K562 (cell line): Measurements from ENCODE around the gene ABHD14A. TPM values are rescaled to one million over a fixed set of nuclear protein-coding genes. Genes with fewer than 3 reads are reported as not detected.

Source experiments
- CBX3 ChIP-seq, 2 experiments: IDR thresholded peaks; 1 replicate in 1 of 2; 2 replicates in 1 of 2; pipeline ENCODE4 v1.6.1; 2012; ENCODE audit warnings: inconsistent platforms in 2 of 2, low read length in 2 of 2, borderline replicate concordance in 1 of 2, control low read depth in 1 of 2
- CREBBP ChIP-seq: IDR thresholded peaks from one replicate; pipeline ENCODE4 v1.6.1; 2012; ENCODE audit warnings: low read depth, mild to moderate bottlenecking, control low read depth, inconsistent platforms, low read length
- HDGF ChIP-seq: fragments of 450-650 bp; IDR thresholded peaks from 2 replicates; pipeline ENCODE4 v1.6.1; 2016
- KDM2B ChIP-seq: fragments of 250-450 bp; sonication (Bioruptor Pico); IDR thresholded peaks from 2 replicates; pipeline ENCODE4 v1.8.0; 2021; ENCODE audit warnings: mild to moderate bottlenecking, moderate library complexity
- MAZ ChIP-seq, 2 experiments: fragments of 450-650 bp in 1 of 2; sonication (generic) in 1 of 2; formaldehyde crosslinking; IDR thresholded peaks in 1 of 2; conservative IDR thresholded peaks in 1 of 2; 2 replicates each; pipeline versions ENCODE4 v1.4.0 to v1.5.0; 2020; ENCODE audit warnings: mild to moderate bottlenecking in 1 of 2, missing genetic modification reagents in 1 of 2
- MBD2 ChIP-seq: sonication (generic); IDR thresholded peaks from 2 replicates; pipeline ENCODE4 v1.6.1; 2016; ENCODE audit warnings: low read depth, borderline replicate concordance
- NCOA4 ChIP-seq: fragments of 450-650 bp; IDR thresholded peaks from 2 replicates; pipeline ENCODE4 v1.6.1; 2018; ENCODE audit warnings: mild to moderate bottlenecking; ENCODE audit not compliant: partially characterized antibody
- POLR2AphosphoS5 ChIP-seq: IDR thresholded peaks from 2 replicates; pipeline ENCODE4 v1.6.1; 2011; ENCODE audit warnings: mild to moderate bottlenecking, low read depth, low read length, moderate library complexity; ENCODE audit not compliant: control insufficient read depth, insufficient read depth
- RBBP5 ChIP-seq: fragments of 200-600 bp; sonication (generic); IDR thresholded peaks from 2 replicates; pipeline ENCODE4 v1.6.1; 2012; ENCODE audit warnings: borderline replicate concordance, mild to moderate bottlenecking, low read length, control low read depth, inconsistent platforms; ENCODE audit not compliant: insufficient read depth, poor library complexity, severe bottlenecking
- TEAD4 ChIP-seq, 2 experiments: sonication (generic) in 1 of 2; formaldehyde crosslinking in 1 of 2; IDR thresholded peaks; 2 replicates each; pipeline versions ENCODE4 v1.6.1 to v1.8.0; 2012 to 2022; ENCODE audit warnings: borderline replicate concordance in 1 of 2, inconsistent platforms in 1 of 2, low read length in 1 of 2, mild to moderate bottlenecking in 1 of 2, missing genetic modification reagents in 1 of 2
- ZKSCAN3 ChIP-seq: fragments of 250-450 bp; sonication (Bioruptor Pico); IDR thresholded peaks from 2 replicates; pipeline ENCODE4 v1.4.0; 2020
- ZNF133 ChIP-seq: fragments of 250-450 bp; sonication (Bioruptor Pico); IDR thresholded peaks from 2 replicates; pipeline ENCODE4 v1.4.0; 2020; ENCODE audit warnings: mild to moderate bottlenecking
- ZNF766 ChIP-seq: fragments of 200-800 bp; sonication (Bioruptor generic); conservative IDR thresholded peaks from 2 replicates; pipeline ENCODE4 v1.6.1; 2016; ENCODE audit warnings: missing genetic modification characterization, missing compliant biosample characterization
- polyA plus RNA-seq, 8 experiments: library from polyadenylated mRNA; depleted of rRNA in 4 of 8; stranded (reverse) in 5 of 8; unstranded in 3 of 8; fragments of >200 nt; fragmentation: Nextera tagmentation in 2 of 8; fragmentation: Illumina TruSeq in 1 of 8; extraction: Ambion mirVana in 2 of 8; extraction: Trizol in 1 of 8; gene quantifications; 2 replicates each; pipeline versions ENCODE4 v1.2.1 to v1.2.3, GENCODE V29; 2011 to 2014; ENCODE audit warnings: inconsistent platforms in 1 of 8, missing spikeins in 1 of 8
- total RNA-seq, 7 experiments: library from RNA; depleted of rRNA in 6 of 7; stranded (reverse); fragments of >200 nt in 6 of 7; fragmentation: Illumina TruSeq in 2 of 7; extraction: Trizol in 2 of 7; gene quantifications; 2 replicates each; pipeline versions ENCODE4 v1.2.1 to v1.2.3, GENCODE V29; 2011 to 2021; ENCODE audit warnings: low replicate concordance in 1 of 7
- TF ChIP-seq, protein P1 (sequence below), 2 experiments: fragments of 150-350 bp in 1 of 2; IDR thresholded peaks; 2 replicates each; pipeline ENCODE4 v1.6.1; 2012 to 2016; ENCODE audit warnings: low read depth in 2 of 2, low read length in 2 of 2, mild to moderate bottlenecking in 1 of 2, moderate library complexity in 1 of 2
- TF ChIP-seq, protein P2 (sequence below): sonication (generic); formaldehyde crosslinking; IDR thresholded peaks from 2 replicates; pipeline ENCODE4 v1.9.0; 2022; ENCODE audit warnings: mild to moderate bottlenecking, missing genetic modification reagents
- TF ChIP-seq, protein P3 (sequence below): fragments of 250-450 bp; sonication (Bioruptor Pico); IDR thresholded peaks from 2 replicates; pipeline ENCODE4 v1.8.0; 2022; ENCODE audit warnings: moderate library complexity, mild to moderate bottlenecking, inconsistent platforms
- TF ChIP-seq, protein P4 (sequence below): sonication (generic); formaldehyde crosslinking; IDR thresholded peaks from 2 replicates; pipeline ENCODE4 v1.8.1; 2022; ENCODE audit warnings: missing genetic modification reagents
- TF ChIP-seq, protein P5 (sequence below): sonication (generic); formaldehyde crosslinking; IDR thresholded peaks from 2 replicates; pipeline ENCODE4 v1.8.0; 2022; ENCODE audit warnings: missing genetic modification reagents, mild to moderate bottlenecking, borderline replicate concordance

The ABHD14A gene
- total and polyA plus RNA-seq, 9 of the 15 experiments (the other 6 are each of a cell fraction or from before 2014, with no cell fraction given), result 0.90 to 10.5 (median 8.3) TPM

DNA sequence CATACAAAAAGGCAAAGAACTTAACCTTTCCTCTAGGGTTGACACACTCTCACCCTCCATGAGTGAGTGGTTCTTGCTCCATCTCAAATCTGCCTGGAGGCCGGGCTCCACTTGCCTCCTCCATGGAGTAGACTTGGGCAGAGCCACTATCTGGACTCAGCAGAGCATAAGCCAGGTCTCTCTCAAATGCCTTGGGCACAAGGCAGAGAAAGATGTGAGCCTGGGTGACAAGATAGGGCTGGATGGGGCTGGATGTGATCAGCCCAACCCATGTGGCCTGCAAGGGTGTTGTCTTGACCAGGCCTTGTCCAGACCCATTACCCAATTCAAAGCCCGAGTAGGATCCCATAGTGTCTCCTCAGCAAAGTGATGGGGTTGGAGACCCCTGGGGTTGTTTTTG, 25.0 kb downstream of the ABHD14A start (continued):
- TF ChIP-seq, protein P1, sequence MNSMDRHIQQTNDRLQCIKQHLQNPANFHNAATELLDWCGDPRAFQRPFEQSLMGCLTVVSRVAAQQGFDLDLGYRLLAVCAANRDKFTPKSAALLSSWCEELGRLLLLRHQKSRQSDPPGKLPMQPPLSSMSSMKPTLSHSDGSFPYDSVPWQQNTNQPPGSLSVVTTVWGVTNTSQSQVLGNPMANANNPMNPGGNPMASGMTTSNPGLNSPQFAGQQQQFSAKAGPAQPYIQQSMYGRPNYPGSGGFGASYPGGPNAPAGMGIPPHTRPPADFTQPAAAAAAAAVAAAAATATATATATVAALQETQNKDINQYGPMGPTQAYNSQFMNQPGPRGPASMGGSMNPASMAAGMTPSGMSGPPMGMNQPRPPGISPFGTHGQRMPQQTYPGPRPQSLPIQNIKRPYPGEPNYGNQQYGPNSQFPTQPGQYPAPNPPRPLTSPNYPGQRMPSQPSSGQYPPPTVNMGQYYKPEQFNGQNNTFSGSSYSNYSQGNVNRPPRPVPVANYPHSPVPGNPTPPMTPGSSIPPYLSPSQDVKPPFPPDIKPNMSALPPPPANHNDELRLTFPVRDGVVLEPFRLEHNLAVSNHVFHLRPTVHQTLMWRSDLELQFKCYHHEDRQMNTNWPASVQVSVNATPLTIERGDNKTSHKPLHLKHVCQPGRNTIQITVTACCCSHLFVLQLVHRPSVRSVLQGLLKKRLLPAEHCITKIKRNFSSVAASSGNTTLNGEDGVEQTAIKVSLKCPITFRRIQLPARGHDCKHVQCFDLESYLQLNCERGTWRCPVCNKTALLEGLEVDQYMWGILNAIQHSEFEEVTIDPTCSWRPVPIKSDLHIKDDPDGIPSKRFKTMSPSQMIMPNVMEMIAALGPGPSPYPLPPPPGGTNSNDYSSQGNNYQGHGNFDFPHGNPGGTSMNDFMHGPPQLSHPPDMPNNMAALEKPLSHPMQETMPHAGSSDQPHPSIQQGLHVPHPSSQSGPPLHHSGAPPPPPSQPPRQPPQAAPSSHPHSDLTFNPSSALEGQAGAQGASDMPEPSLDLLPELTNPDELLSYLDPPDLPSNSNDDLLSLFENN (IDR thresholded peaks at IDR 0.05; ENCODE audit: low read depth in 2 of 2, low read length in 2 of 2), result no peak
- TF ChIP-seq MAZ (CRISPR knock-in tag; conservative IDR thresholded peaks at IDR 0.05 in 1 of 2, IDR thresholded peaks at IDR 0.05 in 1 of 2), result no peak
- TF ChIP-seq, protein P2, sequence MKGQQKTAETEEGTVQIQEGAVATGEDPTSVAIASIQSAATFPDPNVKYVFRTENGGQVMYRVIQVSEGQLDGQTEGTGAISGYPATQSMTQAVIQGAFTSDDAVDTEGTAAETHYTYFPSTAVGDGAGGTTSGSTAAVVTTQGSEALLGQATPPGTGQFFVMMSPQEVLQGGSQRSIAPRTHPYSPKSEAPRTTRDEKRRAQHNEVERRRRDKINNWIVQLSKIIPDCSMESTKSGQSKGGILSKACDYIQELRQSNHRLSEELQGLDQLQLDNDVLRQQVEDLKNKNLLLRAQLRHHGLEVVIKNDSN (CRISPR knock-in tag), result no peak
- TF ChIP-seq, protein P3, sequence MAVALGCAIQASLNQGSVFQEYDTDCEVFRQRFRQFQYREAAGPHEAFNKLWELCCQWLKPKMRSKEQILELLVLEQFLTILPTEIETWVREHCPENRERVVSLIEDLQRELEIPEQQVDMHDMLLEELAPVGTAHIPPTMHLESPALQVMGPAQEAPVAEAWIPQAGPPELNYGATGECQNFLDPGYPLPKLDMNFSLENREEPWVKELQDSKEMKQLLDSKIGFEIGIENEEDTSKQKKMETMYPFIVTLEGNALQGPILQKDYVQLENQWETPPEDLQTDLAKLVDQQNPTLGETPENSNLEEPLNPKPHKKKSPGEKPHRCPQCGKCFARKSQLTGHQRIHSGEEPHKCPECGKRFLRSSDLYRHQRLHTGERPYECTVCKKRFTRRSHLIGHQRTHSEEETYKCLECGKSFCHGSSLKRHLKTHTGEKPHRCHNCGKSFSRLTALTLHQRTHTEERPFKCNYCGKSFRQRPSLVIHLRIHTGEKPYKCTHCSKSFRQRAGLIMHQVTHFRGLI (CRISPR knock-in tag), result no peak
- TF ChIP-seq RBBP5, result no peak
- TF ChIP-seq ZNF766 (CRISPR knock-in tag), result no peak
- TF ChIP-seq ZKSCAN3, result no peak
- TF ChIP-seq POLR2AphosphoS5, result peak; percentile 57; the same call in 1 of the 2 replicates
- TF ChIP-seq HDGF, result no peak
- no peak for TF ChIP-seq CREBBP
- TF ChIP-seq ZNF133 (CRISPR knock-in tag), result no peak
- TF ChIP-seq NCOA4, result no peak
- TF ChIP-seq MBD2, result no peak
- no peak for TF ChIP-seq KDM2B (CRISPR knock-in tag)
- no peak for TF ChIP-seq CBX3 (IDR thresholded peaks at IDR 0.05; ENCODE audit: borderline replicate concordance in 1 of 2, low read length in 2 of 2)
- TF ChIP-seq, protein P4, sequence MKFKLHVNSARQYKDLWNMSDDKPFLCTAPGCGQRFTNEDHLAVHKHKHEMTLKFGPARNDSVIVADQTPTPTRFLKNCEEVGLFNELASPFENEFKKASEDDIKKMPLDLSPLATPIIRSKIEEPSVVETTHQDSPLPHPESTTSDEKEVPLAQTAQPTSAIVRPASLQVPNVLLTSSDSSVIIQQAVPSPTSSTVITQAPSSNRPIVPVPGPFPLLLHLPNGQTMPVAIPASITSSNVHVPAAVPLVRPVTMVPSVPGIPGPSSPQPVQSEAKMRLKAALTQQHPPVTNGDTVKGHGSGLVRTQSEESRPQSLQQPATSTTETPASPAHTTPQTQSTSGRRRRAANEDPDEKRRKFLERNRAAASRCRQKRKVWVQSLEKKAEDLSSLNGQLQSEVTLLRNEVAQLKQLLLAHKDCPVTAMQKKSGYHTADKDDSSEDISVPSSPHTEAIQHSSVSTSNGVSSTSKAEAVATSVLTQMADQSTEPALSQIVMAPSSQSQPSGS (CRISPR knock-in tag), result no peak
- TF ChIP-seq, protein P5, sequence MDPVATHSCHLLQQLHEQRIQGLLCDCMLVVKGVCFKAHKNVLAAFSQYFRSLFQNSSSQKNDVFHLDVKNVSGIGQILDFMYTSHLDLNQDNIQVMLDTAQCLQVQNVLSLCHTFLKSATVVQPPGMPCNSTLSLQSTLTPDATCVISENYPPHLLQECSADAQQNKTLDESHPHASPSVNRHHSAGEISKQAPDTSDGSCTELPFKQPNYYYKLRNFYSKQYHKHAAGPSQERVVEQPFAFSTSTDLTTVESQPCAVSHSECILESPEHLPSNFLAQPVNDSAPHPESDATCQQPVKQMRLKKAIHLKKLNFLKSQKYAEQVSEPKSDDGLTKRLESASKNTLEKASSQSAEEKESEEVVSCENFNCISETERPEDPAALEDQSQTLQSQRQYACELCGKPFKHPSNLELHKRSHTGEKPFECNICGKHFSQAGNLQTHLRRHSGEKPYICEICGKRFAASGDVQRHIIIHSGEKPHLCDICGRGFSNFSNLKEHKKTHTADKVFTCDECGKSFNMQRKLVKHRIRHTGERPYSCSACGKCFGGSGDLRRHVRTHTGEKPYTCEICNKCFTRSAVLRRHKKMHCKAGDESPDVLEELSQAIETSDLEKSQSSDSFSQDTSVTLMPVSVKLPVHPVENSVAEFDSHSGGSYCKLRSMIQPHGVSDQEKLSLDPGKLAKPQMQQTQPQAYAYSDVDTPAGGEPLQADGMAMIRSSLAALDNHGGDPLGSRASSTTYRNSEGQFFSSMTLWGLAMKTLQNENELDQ (CRISPR knock-in tag), result no peak
- TF ChIP-seq TEAD4 (IDR thresholded peaks at IDR 0.05; ENCODE audit: low read length), result peak; percentile 63; the same call in 1 of the 2 replicates
- TF ChIP-seq TEAD4 (CRISPR knock-in tag; IDR thresholded peaks at IDR 0.05; ENCODE audit: borderline replicate concordance), result no peak
